Spinal cord (tissue), 10 donors: ENCODE measurements around the gene CCT7. TPM values are rescaled to one million over a fixed set of nuclear protein-coding genes. Genes with fewer than 3 reads are reported as not detected.

Source experiments
- DNase-seq, 6 donors: peaks; one replicate each; pipeline versions ENCODE4 v3.0.0 to v3.0.0-alpha.2; 2013 to 2015; ENCODE audit warnings: low spot score in 6 of 6, low read depth in 4 of 6
- H3K27ac ChIP-seq: one replicate; pipeline ENCODE4 v1.5.1; 2013; ENCODE audit warnings: low read depth, low read length, control low read depth
- H3K27me3 ChIP-seq: one replicate; pipeline ENCODE4 v1.6.1; 2013; ENCODE audit warnings: low read length; ENCODE audit not compliant: control insufficient read depth, insufficient read depth
- H3K36me3 ChIP-seq: one replicate; pipeline ENCODE4 v1.6.1; 2013; ENCODE audit warnings: low read length; ENCODE audit not compliant: control insufficient read depth, insufficient read depth
- H3K4me1 ChIP-seq: one replicate; pipeline ENCODE4 v1.6.1; 2013; ENCODE audit warnings: low read length; ENCODE audit not compliant: control insufficient read depth, insufficient read depth
- H3K4me3 ChIP-seq: one replicate; pipeline ENCODE4 v1.5.1; 2013; ENCODE audit warnings: low read depth, low read length, control low read depth
- H3K9me3 ChIP-seq: one replicate; pipeline ENCODE4 v1.6.1; 2013; ENCODE audit warnings: low read length; ENCODE audit not compliant: control insufficient read depth, insufficient read depth
- WGBS: methylation state at CpG from one replicate; pipeline ENCODE4 v1.1.5; 2013; ENCODE audit warnings: missing lambda C conversion rate; ENCODE audit not compliant: insufficient coverage; 5-methylcytosine and 5-hydroxymethylcytosine counted together
- polyA plus RNA-seq, 2 donors: library from polyadenylated mRNA; unstranded; fragments of 120-200 nt; gene quantifications; one replicate each; pipeline ENCODE4 v1.2.1, GENCODE V29; 2013; ENCODE audit not compliant: insufficient read length in 2 of 2
- total RNA-seq, 2 donors: library from RNA; depleted of rRNA in 1 of 2; stranded (reverse); fragments of 120-200 nt in 1 of 2; fragments of >200 nt in 1 of 2; gene quantifications; one replicate each; pipeline versions ENCODE4 v1.2.3 to v1.2.4, GENCODE V29; 2013 to 2014
- donor health status: healthy.

The CCT7 gene
- total and polyA plus RNA-seq, 4 donors = 194 to 248 (median 219) TPM

DNA sequence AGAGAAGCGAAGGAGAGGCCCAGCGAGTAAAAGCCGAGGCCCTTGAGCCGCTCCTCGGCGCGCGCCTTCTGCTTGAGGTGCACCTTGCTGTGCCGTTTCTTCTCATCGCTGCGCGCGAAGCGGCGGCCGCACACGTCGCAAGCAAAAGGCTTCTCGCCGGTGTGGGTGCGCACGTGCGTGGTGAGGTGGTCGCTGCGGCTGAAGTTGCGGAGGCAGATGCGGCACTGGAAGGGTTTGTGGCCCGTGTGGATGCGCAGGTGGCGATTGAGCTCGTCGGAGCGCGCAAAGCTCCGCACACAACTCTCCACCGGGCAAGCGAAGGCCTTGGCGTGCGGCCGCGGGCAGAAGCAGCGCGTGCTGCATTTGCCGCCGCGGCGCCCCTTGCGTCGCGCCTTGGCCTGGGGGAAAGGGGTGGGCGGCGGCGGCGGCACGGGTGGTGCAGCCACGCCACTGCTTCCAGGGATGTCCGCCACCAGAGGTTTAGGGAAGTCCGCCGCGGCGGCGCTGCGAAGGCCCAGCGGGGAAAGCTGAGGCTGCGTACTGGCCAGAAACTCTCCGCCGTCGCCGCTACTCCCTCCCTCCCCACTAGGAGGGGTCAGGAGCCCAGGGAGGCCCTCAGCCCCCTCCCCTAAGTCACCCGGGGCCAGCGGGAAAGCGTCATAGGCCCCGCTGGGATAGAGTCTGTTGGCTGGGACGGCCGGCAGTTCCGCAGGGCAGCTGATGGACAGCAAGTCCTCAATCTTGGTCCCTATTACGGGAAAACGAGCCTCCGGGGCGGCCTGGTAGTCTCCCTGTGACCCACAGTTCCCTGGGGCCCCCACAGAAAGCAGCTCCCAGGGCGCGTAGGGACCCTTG is 57.6 kb downstream of the CCT7 start:
- Histone ChIP-seq H3K4me3 (no peak overlapping the region), H3K9me3 (peaks cover 2% of the 10 kb centered on the region), H3K4me1 (peaks cover 24% of the 10 kb centered on the region), H3K27me3 (peaks cover 82% of the 10 kb centered on the region), H3K36me3 (no peaks in the 10 kb centered on the region), H3K27ac (no peak overlapping the region)
- DNase-seq = peak in 2 of 6 donors; percentile 38 to 41
- WGBS = under 1% methylated on average over 70 of the region's 82 CpGs

DNA sequence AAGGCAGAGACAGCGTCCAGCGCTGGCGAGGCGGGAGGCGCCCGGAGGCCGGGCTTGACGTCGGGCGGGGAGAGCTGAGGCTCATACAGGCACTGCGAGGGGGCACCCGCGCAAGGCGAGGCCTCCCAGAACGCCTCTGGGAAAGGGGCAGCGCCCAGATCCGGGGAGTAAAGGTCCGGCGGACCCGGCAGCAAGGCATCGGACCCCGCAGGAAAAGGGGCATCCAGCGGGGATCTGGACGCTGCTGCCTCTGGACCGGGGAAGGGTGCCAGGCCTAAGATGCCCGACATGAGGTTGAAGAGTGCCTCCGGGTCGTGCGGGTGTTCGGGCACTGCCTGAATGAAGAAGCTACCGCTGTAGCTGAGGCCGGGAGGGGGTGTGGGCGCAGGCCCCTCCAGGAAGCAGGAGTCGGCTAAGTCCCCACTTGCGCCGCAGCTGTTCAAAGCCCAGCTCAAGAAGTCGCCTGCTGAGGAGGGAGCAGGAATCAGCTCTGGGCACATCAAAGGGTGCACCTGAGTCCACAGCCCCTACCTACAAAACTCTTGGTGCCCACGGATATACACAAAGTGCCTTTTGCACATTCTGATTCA is 58.3 kb downstream of the CCT7 start:
- WGBS = 3% methylated on average over 38 of the region's 38 CpGs
- no peak overlapping the region for H3K27ac ChIP-seq
- no peak for DNase-seq
- H3K27me3 ChIP-seq = peaks cover 88% of the 10 kb centered on the region
- no peaks in the 10 kb centered on the region for H3K36me3 ChIP-seq
- H3K4me3 ChIP-seq = no peak overlapping the region
- peaks cover 2% of the 10 kb centered on the region for H3K9me3 ChIP-seq
- peaks cover 29% of the 10 kb centered on the region for H3K4me1 ChIP-seq

DNA sequence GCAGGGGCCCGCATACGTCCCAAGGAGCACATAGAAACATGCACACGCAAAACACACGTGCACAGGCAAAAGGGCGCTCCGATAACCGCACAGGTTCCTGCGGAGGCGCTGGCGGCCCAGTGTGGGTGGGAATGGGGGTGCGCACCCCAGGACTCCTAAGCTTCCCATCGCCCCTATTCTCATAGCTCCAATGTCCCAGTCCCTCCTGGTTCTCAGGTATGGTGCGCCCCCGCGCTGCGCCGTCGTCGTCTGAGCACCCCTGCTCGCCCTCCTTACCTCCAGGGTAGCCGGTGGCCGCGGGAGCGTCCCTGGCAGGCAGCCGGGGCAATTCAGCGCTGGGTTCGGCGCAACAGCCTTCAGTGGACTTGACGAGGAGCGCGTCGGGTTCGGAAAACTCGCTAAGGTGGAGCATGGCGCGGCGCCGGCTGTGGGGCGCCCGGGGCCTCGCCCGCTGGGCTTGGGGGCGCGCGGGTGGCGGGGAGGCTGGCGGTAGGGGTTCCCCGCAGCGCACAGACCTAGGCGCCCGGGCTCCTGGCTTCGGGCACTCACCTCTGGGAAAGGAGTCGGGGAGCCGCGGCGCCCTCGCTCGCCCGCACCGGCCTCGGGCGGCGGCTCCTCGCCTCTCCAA is 58.9 kb downstream of the CCT7 start:
- H3K36me3 ChIP-seq = no peaks in the 10 kb centered on the region
- H3K4me1 ChIP-seq = peaks cover 32% of the 10 kb centered on the region
- DNase-seq = peak in 2 of 6 donors; percentile 3 to 12
- WGBS = 2% methylated on average over 64 of the region's 64 CpGs
- peaks cover 2% of the 10 kb centered on the region for H3K9me3 ChIP-seq
- H3K4me3 ChIP-seq = no peak overlapping the region
- H3K27ac ChIP-seq = no peak overlapping the region
- H3K27me3 ChIP-seq = peaks cover 87% of the 10 kb centered on the region

DNA sequence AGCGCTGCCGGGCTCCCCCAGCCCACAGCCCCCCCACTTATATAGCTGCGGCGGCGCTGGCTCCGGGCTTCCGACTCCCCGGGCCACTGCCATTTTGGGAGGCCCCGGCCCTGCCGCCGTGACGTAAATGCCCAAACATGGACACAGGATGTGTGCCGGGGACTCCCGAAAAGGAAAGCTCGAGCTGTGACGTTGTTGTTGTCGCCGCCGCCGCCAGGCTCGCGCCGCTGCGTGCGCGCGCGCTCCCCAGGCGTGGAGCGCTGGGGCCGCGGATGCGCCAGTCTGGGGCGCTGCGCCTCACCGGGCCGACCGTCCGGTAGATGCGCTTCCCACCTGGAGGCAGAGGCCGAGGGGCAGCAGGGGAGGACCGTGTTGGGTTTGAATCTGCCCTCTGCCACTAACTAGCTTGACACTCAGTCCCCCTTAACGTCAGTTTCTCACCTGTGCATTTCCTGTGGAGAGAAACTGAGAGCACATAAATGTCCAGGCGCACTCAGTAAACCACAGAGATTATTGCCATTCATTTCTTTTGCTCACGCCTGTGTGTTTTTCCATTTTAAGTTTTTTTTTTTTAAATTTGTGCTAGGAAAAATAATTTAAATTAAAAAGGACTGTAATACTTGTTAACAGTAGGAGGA is 59.5 kb downstream of the CCT7 start, which contains the start of gene EGR4:
TSS of gene EGR4 (minus strand) at position 15 of the 638 bp plus-strand sequence. CDS start 231 bp downstream, outside the sequence.
- peaks cover 2% of the 10 kb centered on the region for H3K9me3 ChIP-seq
- no peaks in the 10 kb centered on the region for H3K36me3 ChIP-seq
- 0% methylated on average over 41 of the region's 45 CpGs for WGBS
- H3K27ac ChIP-seq = no peak within 1 kb of the TSS
- peak in 2 of 6 donors; percentile 89 to 92 for DNase-seq
- H3K4me3 ChIP-seq = peak within 1 kb of the TSS; percentile 21
- H3K27me3 ChIP-seq = peaks cover 81% of the 10 kb centered on the region
- H3K4me1 ChIP-seq = peaks cover 32% of the 10 kb centered on the region

- WGBS = no CpG with 5 or more reads among the region's 2 CpGs
- Histone ChIP-seq H3K36me3 (no peaks in the 10 kb centered on the region), H3K27ac (no peak overlapping the region), H3K4me3 (no peak overlapping the region), H3K27me3 (peaks cover 75% of the 10 kb centered on the region), H3K9me3 (peaks cover 2% of the 10 kb centered on the region), H3K4me1 (peaks cover 32% of the 10 kb centered on the region)
- DNase-seq = no peak
Measured at GRCh38 chr2:73294239-73294638, 60.1 kb downstream of the CCT7 start.

- Histone ChIP-seq H3K27me3 (peaks cover 59% of the 10 kb centered on the region), H3K9me3 (peaks cover 2% of the 10 kb centered on the region), H3K27ac (no peak overlapping the region), H3K4me1 (peaks cover 31% of the 10 kb centered on the region), H3K4me3 (no peak overlapping the region), H3K36me3 (no peaks in the 10 kb centered on the region)
- peak in 2 of 6 donors; percentile 5 to 14 for DNase-seq
- WGBS = 61% methylated on average over 3 of the region's 5 CpGs
Measured at GRCh38 chr2:73295751-73296400, 61.8 kb downstream of the CCT7 start.

DNA sequence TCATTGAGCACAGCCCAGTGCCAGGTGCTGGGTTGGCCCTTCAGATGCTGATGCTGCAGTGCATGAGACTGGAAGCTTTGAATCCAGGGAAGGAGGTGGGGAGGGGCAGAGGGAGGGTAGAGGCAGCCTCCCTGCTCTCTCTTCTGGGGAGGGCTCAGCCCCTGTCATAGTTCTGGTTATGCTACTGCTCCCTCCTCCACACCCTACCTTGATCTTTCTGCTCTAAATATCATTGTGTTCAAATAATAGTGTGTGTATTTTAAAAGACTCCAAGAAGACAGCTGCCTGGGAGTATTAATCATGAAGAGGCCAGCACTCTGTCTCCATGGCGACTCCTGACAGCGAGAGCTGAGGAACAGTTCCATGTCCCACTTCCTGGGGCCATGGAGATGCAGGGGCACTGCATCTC is 63.0 kb downstream of the CCT7 start:
- no peaks in the 10 kb centered on the region for H3K36me3 ChIP-seq
- H3K9me3 ChIP-seq = peaks cover 2% of the 10 kb centered on the region
- no peak overlapping the region for H3K4me3 ChIP-seq
- H3K4me1 ChIP-seq = peaks cover 18% of the 10 kb centered on the region
- H3K27me3 ChIP-seq = peaks cover 46% of the 10 kb centered on the region
- peak in 2 of 6 donors; percentile 33 to 79 for DNase-seq
- H3K27ac ChIP-seq = no peak overlapping the region
- WGBS = 5% methylated on average over 2 of the region's 2 CpGs

GRCh38 chr2:73297586-73297985 is 63.5 kb downstream of the CCT7 start:
- Histone ChIP-seq H3K36me3 (no peaks in the 10 kb centered on the region), H3K4me1 (peaks cover 14% of the 10 kb centered on the region), H3K27ac (no peak overlapping the region), H3K9me3 (peaks cover 2% of the 10 kb centered on the region), H3K4me3 (no peak overlapping the region), H3K27me3 (peaks cover 42% of the 10 kb centered on the region)
- WGBS = 44% methylated on average over 2 of the region's 4 CpGs
- DNase-seq = no peak

DNA sequence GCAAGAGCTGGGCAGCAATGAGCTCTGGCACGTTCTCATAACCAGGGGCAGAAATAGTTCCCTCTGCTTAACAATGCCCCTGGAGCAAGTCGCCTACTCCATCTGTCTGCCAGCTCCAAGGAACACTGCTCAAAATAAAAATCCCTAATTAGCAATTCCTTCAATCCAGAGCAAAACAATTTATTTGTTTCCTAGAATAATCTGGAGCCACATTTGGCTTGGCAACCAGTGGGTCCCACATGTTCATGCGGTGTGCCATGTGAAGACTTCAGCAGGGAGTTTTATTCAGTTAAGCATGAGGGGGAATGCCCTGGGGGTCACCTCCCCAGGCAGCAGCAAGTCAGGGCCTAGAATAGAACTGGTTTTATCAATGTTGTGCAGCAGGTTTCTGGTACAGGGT is 66.8 kb downstream of the CCT7 start:
- Histone ChIP-seq H3K4me3 (no peak overlapping the region), H3K27me3 (peaks cover 11% of the 10 kb centered on the region), H3K9me3 (no peaks in the 10 kb centered on the region), H3K36me3 (no peaks in the 10 kb centered on the region), H3K27ac (no peak overlapping the region), H3K4me1 (peaks cover 8% of the 10 kb centered on the region)
- WGBS = 40% methylated on average over 3 of the region's 3 CpGs
- DNase-seq = no peak
